GM19455 (cell line): ENCODE results near the gene ASTN2.

Source experiments
- ATAC-seq: cut with Tn5 transposase; IDR thresholded peaks from one replicate; pipeline ENCODE4 v1.9.1; 2021; ENCODE audit not compliant: unreplicated experiment

The ASTN2 gene

DNA sequence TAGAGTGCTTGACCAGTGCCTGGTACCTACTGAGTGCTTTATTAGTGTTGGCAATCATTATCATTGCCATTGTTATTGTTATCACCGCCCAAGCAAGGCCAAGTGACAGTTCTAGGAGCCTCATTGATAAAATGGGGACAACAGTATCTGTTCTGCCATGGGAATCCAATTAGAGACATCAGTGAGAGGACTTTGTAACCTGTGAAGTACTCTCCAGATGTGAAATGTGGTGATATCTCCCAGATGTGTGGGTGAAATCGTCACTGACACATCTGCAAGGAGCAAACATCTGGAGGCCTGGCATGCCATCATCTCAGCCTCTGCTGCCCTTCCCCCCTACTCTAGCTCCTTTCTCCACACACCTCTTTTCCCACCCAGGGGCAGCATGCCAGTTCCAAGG lies 1000.5 kb downstream of the ASTN2 start:
- ATAC-seq = no peak

DNA sequence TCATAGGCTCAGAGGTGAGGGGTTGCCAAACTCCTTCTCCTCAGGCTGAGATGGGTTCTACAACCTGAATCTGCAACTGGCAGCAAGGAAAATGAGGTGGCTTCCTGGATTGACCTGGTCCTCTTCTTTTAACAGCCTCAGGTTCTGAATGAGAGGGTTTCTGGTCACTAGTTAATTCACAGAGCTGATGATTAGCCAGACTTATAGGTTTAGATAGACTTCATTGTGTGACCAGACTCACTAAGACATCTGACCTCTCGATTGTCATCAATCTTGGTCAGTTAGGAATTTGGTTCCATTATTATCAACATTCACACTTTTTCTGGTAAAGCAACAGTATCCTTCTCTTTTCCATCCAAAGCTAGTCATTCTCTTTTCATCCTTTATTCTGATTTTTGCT lies 1003.4 kb downstream of the ASTN2 start:
- ATAC-seq = no peak

DNA sequence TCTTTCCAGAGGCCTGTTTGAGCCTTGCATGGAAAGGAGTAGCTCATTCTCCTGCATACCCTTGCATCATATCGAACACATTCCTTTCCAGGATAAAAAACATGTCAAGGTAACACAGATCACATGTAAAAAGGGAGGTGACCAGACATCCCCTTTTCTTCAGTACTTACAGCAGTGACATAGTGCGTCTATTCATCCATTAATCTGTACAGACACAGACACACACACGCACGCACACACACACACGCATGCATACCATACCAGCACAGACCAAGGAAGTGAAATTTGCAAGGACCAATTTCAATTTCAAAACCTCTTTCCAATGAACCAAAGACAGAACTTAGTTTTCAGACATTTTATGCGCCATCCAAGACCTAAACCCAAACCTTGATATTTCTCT lies 1005.2 kb downstream of the ASTN2 start:
- ATAC-seq = no peak

DNA sequence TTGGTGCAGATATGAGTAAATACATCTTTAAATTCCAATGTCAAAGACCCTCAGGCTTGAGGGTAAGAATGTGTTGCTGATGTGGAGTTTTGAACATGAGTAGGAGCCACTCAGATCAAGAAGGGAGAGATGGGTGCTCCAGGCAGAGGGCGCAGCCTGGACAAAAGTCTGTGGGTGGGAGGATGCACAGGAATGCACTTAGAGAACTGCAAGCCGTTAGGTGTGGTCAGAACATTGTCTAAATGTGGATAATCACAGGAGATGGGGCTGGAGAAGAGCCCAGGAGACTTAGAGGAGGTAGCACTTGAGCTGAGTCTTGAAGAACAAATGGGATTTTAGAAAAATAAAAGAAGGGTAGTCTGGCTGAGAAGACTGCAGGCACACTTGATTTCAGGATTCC lies 1005.7 kb downstream of the ASTN2 start:
- ATAC-seq = no peak

DNA sequence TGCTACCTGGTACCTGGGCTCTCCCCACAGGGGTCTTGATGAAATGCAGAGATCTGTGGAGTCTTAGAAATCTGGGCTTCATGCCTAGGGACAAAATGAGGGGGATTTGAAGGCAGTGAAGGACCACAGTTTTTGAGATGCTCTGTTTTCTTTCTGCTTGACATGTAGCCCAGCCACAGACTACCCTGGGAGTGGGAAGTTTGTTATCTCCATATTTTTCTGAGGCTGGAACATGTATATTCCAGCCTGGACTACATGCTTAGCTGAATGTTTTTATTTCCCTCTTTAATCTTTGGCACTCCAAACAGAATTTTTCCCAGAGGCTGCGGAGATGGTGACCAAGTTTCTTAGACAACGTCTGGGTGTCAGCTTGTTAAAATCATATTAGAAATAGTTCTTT lies 1008.4 kb downstream of the ASTN2 start:
- ATAC-seq = no peak

DNA sequence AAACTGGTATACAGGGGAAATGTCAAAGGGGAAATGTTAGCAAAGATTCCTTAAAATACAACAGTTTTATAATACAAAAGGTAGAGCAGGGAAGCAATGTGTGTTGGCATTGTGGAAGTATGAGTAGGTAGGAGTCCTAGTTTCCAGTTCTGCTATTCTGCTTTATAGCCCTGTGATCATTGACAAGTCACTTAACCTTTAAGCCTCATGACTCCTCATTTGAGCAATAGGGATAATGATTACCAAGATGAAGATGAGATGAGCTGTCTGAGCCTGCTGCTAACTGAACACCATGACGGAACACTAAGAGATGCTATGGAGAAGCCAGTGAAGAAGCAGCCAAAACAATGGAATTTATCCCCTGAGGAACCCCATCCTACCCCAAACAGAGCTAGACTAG lies 1009.5 kb downstream of the ASTN2 start:
- ATAC-seq = no peak

DNA sequence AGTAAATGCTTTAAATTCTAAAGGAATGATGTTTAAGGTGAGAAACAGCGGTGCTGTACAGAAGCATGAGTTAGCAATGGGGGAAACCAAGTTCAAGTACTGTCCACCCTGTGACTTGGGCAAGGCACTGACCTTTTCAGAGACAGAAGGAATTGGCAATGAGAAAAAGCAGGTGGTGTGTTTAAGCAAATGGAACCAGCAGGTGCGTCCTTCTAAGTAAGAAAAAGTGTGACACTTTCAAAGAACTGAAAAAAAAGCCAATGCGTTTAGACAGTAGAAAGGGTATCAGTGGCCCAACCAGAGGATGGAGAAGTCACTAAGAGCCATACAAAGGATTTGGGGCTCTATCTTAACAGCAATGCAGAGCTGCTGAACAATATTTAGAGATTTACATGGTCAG lies 1010.6 kb downstream of the ASTN2 start:
- ATAC-seq = no peak

DNA sequence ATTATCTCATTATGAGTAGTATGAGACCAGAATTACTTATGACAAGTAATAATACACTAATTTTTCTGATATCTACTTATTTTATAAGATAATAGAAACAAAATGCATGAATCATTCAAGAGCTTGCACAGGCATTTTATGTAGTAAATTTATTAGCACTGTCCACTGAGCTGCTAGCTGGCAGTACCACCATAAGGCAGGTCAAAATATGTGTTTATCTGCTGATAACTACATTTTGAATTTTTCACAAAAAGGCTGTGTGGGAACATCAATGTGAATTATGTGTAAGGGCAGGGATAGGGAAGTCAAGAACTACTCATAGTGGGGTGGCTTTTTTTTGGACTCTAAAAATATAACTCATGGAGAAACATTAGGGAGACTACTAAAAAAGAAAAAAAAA lies 1011.7 kb downstream of the ASTN2 start:
- ATAC-seq = no peak

DNA sequence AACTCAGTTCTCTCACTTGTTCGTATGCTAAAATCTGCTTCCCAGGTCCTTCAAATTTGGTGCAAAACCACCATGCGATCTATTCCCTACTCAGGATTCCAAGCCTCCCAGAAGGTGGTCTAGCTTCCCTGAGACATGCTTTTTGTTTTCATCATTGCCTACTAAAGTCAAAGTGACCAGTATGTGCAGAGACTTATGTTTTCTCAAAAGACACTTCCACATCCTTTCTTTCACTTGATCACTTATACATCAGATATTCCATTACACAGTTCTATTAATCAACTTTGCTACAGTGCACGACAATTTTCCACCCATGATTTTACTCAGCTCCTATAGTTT lies 1019.2 kb downstream of the ASTN2 start:
- ATAC-seq = no peak

DNA sequence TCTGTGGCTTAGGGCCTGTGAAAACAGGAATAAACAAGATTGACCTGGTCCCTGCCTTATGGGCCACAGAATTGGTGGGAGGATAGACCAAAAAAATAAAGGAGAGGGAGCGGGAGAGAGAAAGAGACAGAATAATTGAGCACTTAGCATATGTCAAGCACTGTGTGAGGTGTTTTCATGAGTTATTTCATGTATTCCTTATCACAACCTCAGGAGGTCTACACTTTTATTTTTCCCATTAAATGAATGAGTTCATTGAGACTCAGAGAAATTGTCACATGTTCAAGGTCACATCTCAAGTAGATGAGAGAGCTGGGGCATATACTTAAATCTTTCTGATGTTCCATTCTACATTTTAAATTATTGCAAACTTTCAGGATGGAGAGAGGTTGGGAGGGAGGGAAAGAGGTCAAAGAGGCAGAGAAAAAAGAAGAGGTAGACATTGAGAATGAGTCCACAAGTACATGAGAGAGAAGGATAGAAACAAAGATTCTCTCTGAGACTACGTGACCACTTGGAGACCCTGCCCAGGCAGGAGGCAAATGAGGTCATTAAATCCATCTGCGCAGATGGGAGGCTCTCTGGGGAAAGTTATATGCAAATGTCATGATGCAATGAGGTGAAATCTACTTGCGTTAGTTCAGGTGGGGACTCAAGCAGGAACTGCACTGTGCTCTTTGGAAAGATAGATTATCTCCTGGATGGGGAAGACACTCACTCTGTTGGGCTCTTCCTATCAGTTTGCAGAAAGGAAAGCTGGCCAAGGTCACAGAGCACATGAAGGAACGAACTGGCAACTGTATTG lies 1019.8 kb downstream of the ASTN2 start:
- ATAC-seq = no peak

DNA sequence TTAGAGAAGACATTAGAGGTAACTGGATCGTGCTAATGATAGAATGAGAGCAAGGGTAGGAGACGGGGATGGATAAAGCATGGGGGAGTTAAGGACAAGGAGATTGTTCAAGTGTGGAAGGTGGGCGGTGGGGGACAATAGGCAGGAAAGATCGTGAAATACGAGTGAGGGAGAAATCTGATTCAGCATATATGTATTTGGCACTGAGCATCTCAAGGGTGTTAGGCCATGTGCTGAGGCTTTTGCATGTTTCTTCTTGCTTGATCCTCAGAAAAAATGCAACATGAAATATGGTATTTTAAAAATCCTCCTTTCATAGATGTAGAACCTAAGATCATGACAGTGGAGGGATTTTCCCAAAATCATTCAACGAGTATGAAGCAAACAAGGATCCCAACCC lies 1020.8 kb downstream of the ASTN2 start:
- no peak for ATAC-seq

DNA sequence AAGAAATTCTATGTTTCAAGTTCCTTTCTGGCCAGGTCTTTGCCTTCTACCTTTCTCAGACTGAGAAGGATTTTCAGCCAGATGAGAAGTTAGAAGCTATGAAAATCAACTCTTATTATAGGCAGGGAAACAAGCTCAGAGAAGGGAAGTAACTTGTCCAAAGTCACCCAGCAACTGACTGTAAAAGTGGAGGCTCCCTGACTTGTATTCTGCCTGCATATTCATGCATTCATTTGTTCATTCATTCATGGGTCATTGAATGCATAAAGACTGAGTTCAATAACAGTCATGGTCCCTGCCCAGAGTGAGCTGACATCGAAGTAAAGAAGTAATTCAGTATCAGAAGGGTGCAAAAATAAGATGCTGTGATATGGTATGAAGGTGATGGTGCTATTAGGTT lies 1021.7 kb downstream of the ASTN2 start:
- no peak for ATAC-seq

DNA sequence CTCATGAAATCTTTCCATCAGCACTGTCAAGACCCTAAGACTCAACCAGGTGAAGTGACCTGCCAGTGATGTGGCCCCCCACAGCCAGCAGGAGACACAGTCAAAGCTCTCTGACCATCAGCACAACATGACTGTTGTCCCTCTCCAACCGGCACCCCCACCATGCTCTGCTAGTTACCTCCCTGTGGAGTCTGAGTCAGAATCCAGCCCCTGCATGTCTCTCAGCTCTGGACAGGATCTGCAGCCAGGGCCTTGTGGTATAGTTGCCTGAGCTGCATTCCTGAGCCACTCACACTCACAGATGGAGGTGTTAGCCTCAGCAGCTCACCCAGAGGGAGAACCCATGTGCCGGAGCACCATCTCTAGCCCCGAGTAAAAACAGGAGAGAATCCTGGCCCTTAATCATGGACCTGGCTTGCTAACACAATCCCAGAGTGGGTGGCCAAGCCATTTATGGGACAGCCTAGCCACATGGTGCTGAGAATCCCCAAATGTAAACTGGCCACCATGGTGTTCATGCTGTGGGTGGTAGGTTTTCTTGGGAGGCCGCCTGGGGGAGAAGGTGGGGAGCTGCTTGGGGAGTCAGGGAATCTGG lies 1023.5 kb downstream of the ASTN2 start:
- ATAC-seq = no peak

DNA sequence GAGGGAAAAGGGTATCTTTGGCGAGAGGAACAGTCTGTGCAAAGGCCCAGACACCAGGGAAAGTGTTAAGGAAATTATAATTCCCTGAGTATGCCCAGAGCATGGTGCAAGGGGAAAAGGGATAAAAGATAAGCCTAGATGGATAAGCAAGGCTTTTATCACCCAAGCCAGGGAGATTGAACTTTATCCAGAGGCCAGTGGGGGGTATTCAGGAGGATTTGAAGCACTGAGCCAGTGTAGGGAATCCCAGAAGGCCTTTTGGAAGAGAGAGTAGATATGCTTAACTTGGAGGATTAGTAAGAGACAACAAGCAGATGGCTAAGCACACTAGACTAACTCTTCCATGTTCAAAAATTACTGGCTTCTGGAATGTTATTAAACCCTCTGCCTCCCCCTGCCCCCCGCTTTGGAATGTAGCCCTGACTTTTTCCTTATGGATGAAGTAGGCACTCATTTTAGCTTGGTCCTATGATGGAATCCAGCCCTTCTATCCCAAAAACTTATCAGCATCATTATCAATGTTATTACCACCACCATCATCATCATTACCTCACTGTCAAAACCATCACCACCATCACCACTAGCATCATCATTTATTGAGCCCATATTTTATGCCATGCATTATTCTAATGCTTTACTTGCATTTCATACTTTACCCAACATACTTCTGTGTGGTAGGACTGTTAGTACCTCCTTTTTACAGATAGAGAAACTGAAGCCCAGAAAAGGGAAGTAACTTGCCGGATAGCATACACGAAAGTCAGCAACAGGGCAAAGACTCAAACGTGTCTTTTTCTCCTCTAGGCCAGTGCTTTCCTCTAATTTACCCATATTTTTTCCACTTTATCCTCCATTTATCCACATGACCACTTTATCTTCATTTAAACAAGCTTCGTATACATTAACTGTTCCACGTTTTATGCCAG lies 1024.3 kb downstream of the ASTN2 start:
- ATAC-seq = no peak

DNA sequence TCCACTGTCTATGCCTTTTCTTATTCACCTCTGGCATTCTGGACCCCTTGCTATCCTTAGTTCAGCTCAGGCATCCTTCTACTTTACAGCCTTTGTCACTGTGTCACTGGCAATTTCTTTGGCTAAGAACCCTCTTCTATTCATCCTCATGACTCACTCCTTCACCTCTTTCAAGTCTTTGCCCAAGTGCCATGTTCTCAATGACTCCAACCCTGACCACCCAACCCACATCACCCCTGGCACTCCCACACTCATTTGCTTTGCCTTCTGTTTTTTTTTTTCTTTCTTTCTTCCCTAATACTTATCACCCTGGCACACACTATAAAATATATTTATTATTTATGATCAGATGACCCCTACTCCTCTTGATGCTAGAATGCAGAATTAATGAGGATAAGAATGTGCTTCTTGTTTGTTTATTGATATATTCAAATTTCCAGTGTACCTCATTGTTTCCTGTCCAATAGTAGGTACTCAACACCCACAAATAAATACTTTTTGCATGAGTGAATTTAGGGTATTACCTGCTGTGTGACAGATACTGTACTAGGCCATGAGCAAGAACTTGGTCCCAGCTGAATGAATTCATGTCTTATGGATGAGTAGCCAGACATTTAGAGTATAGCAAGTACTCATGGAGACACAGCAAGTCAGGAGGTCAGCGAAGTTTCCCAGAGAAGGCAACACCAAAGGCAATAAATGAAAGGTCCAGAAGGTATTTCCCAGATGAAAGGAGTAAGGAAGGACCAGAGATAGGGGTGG lies 1025.1 kb downstream of the ASTN2 start:
- no peak for ATAC-seq

DNA sequence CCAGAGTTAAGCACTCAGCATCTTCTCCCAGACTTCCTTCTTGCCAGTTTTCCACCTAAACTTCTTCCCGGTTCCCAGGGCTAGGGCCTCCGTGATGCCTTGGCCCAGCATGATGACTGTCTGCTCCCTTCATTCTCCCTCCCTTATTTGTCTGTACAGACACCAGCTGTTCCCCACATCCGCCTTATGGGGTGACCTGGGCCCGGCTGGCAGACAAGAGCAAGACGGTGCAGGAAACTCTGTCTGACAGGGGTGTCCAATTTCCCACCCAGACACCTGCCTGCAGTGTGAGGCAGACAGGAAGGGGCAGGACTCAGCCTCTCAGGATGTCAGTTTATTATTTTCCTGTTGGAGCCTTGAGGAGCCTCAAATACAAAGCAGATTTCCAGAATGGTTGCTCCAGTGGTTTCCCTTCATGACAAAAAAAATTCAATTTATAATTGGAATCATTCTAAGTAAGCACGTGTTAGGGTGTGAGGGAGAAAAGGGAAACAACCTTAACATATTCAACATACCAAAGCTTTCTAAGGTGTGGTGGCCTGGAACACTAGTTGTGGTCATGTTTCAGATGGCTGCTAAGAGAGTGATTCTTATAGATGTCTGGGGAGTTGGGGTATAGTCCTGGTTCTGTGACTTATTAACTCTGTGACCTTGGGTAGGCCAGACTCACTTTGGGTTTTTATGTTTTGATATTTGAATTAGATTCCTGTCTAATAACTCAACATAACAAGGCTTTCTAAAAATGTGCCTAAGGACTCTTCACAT lies 1026.7 kb downstream of the ASTN2 start:
- ATAC-seq = no peak

DNA sequence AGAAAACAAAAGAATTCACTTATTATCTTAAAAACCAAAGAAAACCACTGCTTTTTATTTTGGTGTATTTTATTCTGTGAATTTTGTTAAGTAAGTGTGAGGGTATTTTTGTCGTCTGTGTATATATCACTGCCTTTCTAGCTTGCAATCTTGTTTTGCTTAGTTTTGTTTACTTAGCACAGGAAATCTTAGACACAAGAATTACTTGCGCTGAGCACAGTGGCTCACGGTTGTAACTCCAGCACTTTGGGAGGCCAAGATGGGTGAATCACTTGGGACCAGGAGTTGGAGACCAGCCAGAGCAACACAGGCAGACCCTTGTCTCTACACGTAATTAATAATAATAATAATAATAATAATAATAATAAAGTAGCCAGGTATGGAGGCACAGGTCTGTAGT lies 1030.9 kb downstream of the ASTN2 start:
- no peak for ATAC-seq

DNA sequence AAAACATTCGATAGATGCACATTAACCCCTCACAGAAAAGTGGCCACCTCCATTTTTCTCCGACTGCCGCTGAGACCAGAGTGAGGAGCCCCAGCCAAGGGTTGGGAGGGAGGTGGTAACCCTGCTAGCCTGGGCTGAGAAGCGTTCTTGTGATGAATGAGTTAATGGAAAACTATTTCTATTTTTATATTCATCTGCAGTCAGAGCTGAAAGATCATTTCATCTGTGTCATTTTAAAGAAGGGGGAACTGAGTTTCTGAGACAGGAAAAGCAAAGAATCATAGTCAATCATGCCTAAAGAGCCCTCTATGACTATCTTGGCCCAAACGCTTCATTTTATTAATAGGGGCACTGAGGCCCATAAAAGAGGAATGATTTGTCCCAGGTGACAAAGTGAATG lies 1031.7 kb downstream of the ASTN2 start:
- ATAC-seq = no peak

DNA sequence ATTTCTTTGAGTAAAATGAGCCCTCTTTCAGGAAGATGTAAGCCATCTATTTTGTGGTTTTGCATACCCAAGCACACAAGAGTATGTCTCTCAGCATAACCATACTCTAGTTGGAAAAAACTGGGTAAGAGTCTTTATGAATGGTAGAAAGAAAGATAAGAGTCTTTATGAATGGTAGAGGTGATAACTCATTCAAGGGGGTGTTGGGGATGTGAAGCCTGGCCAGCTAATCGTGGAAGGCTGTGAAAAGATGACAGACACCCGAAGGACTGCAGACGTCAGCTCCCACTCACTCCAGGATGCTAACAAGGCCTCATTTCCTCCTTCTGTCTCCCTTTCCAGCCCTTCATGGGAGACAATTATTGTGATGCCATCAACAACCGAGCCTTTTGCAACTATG lies 1032.8 kb downstream of the ASTN2 start:
- ATAC-seq = no peak

DNA sequence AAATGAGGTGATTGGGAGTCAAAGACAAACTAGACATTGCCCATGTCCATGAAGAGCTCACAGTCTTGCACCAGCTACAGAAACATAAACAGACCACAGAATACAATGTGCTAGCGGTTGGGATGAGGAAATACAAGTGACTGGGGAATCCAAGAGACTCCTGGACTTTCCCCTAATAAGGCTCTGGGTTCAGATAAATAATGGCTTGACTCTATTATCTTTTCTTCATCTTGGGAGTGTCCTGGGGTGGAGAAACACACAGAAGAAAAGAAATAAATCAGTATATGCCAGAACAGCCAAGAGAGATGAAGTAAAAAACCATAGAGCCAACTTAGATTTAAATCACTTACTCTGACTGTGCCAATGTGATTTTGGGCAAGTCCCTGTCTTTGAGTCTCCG lies 1033.5 kb downstream of the ASTN2 start:
- no peak for ATAC-seq
